H1 (cell line): ENCODE measurements around the gene AIG1. TPM values are rescaled to one million over a fixed set of nuclear protein-coding genes. Genes with fewer than 3 reads are reported as not detected.

Experiments used
- CTCF ChIA-PET: fragments of 300-600 bp; sonication (Branson Sonifier 250); formaldehyde crosslinking; loops from one replicate; lab custom pipeline; 2021; ENCODE audit not compliant: partially characterized antibody; lab: Charles Lee
- POLR2A ChIA-PET: fragments of 300-600 bp; sonication (Branson Sonifier 250); formaldehyde crosslinking; loops from one replicate; lab custom pipeline; 2021; ENCODE audit warnings: inconsistent platforms; ENCODE audit not compliant: partially characterized antibody; lab: Charles Lee
- DNase-seq, 2 experiments: peaks; one replicate each; pipeline versions ENCODE4 v3.0.0 to v3.0.0-alpha.2; 2010 to 2022; ENCODE audit warnings: low spot score in 2 of 2, low read depth in 1 of 2, mixed read lengths in 1 of 2
- FAIRE-seq: peaks from 2 replicates; lab custom pipeline; 2011; peaks lifted over from hg19 to GRCh38; lab: Jason Lieb, UNC
- H2AFZ ChIP-seq: 2 replicates; pipeline ENCODE4 v1.8.1; 2012; ENCODE audit warnings: low read length, inconsistent platforms
- H2AK5ac ChIP-seq: 2 replicates; pipeline ENCODE4 v1.6.1; 2013; ENCODE audit warnings: low read depth, low read length
- H2BK120ac ChIP-seq: replicated peaks from 2 replicates; pipeline ENCODE3; 2013; ENCODE audit warnings: low read depth, low read length, inconsistent platforms
- H2BK12ac ChIP-seq: 2 replicates; pipeline ENCODE4 v1.6.1; 2013; ENCODE audit warnings: low read depth, low read length
- H2BK15ac ChIP-seq: 2 replicates; pipeline ENCODE4 v1.6.1; 2013; ENCODE audit warnings: low read length
- H2BK20ac ChIP-seq: 2 replicates; pipeline ENCODE4 v1.6.1; 2013; ENCODE audit warnings: low read length
- H2BK5ac ChIP-seq: 2 replicates; pipeline ENCODE4 v1.6.1; 2013; ENCODE audit warnings: low read depth, low read length
- H3K14ac ChIP-seq: 2 replicates; pipeline ENCODE4 v1.6.1; 2013; ENCODE audit warnings: inconsistent platforms; ENCODE audit not compliant: insufficient read length
- H3K18ac ChIP-seq: 2 replicates; pipeline ENCODE4 v1.6.1; 2013; ENCODE audit warnings: low read length; ENCODE audit errors: extremely low read depth
- H3K23ac ChIP-seq: 2 replicates; pipeline ENCODE4 v1.6.1; 2013; ENCODE audit warnings: inconsistent platforms; ENCODE audit not compliant: insufficient read length
- H3K23me2 ChIP-seq: 2 replicates; pipeline ENCODE4 v1.6.1; 2013; ENCODE audit warnings: low read depth, low read length
- H3K27ac ChIP-seq: 2 replicates; pipeline ENCODE4 v1.6.1; 2011; ENCODE audit warnings: low read depth, low read length, inconsistent platforms
- H3K27me3 ChIP-seq, 4 experiments: replicated peaks in 1 of 4; 1 replicate in 1 of 4; 2 replicates in 3 of 4; pipeline versions ENCODE4 v1.6.1 to v1.8.1; 2011 to 2013; ENCODE audit warnings: low read length in 3 of 4, mild to moderate bottlenecking in 3 of 4, inconsistent platforms in 2 of 4, mixed read lengths in 2 of 4, moderate library complexity in 1 of 4; ENCODE audit not compliant: control insufficient read depth in 3 of 4, insufficient read depth in 3 of 4; ENCODE audit errors: extremely low read depth in 1 of 4
- H3K36me3 ChIP-seq, 4 experiments: 2 replicates each; pipeline versions ENCODE4 v1.6.1 to v1.8.1; 2011 to 2013; ENCODE audit warnings: mild to moderate bottlenecking in 4 of 4, low read length in 3 of 4, moderate library complexity in 2 of 4, control low read depth in 1 of 4, inconsistent platforms in 1 of 4; ENCODE audit not compliant: insufficient read depth in 4 of 4, control insufficient read depth in 2 of 4
- H3K4ac ChIP-seq: replicated peaks from 2 replicates; pipeline ENCODE3; 2013; ENCODE audit warnings: low read length, low read depth, mixed read lengths, inconsistent platforms; ENCODE audit not compliant: insufficient read length
- H3K4me1 ChIP-seq, 4 experiments: replicated peaks in 1 of 4; 1 replicate in 1 of 4; 2 replicates in 3 of 4; pipeline versions ENCODE4 v1.6.1 to v1.8.1; 2011 to 2013; ENCODE audit warnings: low read length in 3 of 4, inconsistent platforms in 2 of 4, mixed read lengths in 1 of 4; ENCODE audit not compliant: insufficient read depth in 4 of 4, control insufficient read depth in 3 of 4
- H3K4me2 ChIP-seq, 2 experiments: 2 replicates each; pipeline versions ENCODE4 v1.6.1 to v1.8.1; 2011 to 2013; ENCODE audit warnings: low read depth in 2 of 2, low read length in 2 of 2, control low read depth in 1 of 2, inconsistent platforms in 1 of 2, mild to moderate bottlenecking in 1 of 2; ENCODE audit not compliant: insufficient read depth in 1 of 2
- H3K4me3 ChIP-seq, 4 experiments: fragments of 200-600, 300-600 bp in 1 of 4; sonication (generic), shearing (Covaris generic), sonication (Bioruptor Twin) in 1 of 4; 2 replicates each; pipeline versions ENCODE4 v1.5.1 to v1.8.1; 2011 to 2016; ENCODE audit warnings: low read length in 4 of 4, low read depth in 3 of 4, control low read depth in 2 of 4, inconsistent platforms in 2 of 4, mild to moderate bottlenecking in 2 of 4, mixed read lengths in 1 of 4, moderate library complexity in 1 of 4; ENCODE audit not compliant: insufficient read depth in 2 of 4; ENCODE audit errors: extremely low read depth in 1 of 4
- H3K56ac ChIP-seq: replicated peaks from 2 replicates; pipeline ENCODE3; 2013; ENCODE audit warnings: low read depth, mild to moderate bottlenecking, mixed read lengths, low read length, inconsistent platforms; ENCODE audit not compliant: insufficient read length
- H3K79me1 ChIP-seq: 2 replicates; pipeline ENCODE4 v1.6.1; 2013; ENCODE audit warnings: low read depth, low read length, control low read depth
- H3K79me2 ChIP-seq, 2 experiments: 2 replicates each; pipeline versions ENCODE4 v1.6.1 to v1.8.1; 2012 to 2013; ENCODE audit warnings: low read length in 2 of 2, mild to moderate bottlenecking in 2 of 2, inconsistent platforms in 1 of 2; ENCODE audit not compliant: insufficient read depth in 2 of 2, control insufficient read depth in 1 of 2
- H3K9ac ChIP-seq, 4 experiments: replicated peaks in 1 of 4; 1 replicate in 1 of 4; 2 replicates in 3 of 4; pipeline versions ENCODE4 v1.6.1 to v1.8.1; 2011 to 2013; ENCODE audit warnings: low read depth in 3 of 4, low read length in 3 of 4, control low read depth in 2 of 4, mild to moderate bottlenecking in 2 of 4, moderate library complexity in 2 of 4, inconsistent platforms in 1 of 4; ENCODE audit errors: extremely low read depth in 1 of 4
- H3K9me3 ChIP-seq, 2 experiments: 2 replicates each; pipeline versions ENCODE4 v1.6.1 to v1.8.1; 2012 to 2013; ENCODE audit warnings: mild to moderate bottlenecking in 2 of 2, moderate library complexity in 2 of 2, control low read depth in 1 of 2, inconsistent platforms in 1 of 2, low read depth in 1 of 2, low read length in 1 of 2, mixed read lengths in 1 of 2; ENCODE audit not compliant: insufficient read depth in 2 of 2
- H4K20me1 ChIP-seq, 2 experiments: replicated peaks in 1 of 2; 2 replicates each; pipeline versions ENCODE3 to v1.8.1; 2011 to 2013; ENCODE audit warnings: inconsistent platforms in 2 of 2, low read length in 2 of 2, mild to moderate bottlenecking in 1 of 2; ENCODE audit not compliant: insufficient read depth in 2 of 2, control insufficient read depth in 1 of 2
- H4K5ac ChIP-seq: 2 replicates; pipeline ENCODE4 v1.6.1; 2013; ENCODE audit warnings: low read length, low read depth, mixed read lengths, inconsistent platforms; ENCODE audit not compliant: insufficient read length
- H4K8ac ChIP-seq: 2 replicates; pipeline ENCODE4 v1.8.0; 2013; ENCODE audit warnings: mild to moderate bottlenecking, moderate library complexity, low read length, inconsistent platforms; ENCODE audit not compliant: insufficient read depth; ENCODE audit errors: extremely low read depth
- H4K91ac ChIP-seq: replicated peaks from 2 replicates; pipeline ENCODE3; 2013; ENCODE audit warnings: low read length, mixed read lengths, inconsistent platforms; ENCODE audit not compliant: insufficient read length
- ATF2 ChIP-seq: IDR thresholded peaks from 2 replicates; pipeline ENCODE4 v1.6.1; 2012; ENCODE audit warnings: low read length, inconsistent platforms
- MAX ChIP-seq: IDR thresholded peaks from 2 replicates; pipeline ENCODE4 v1.6.1; 2012; ENCODE audit warnings: inconsistent platforms
- TAF7 ChIP-seq: optimal IDR thresholded peaks from 2 replicates; pipeline ENCODE3; 2011; ENCODE audit warnings: low read depth, mild to moderate bottlenecking, inconsistent platforms, low read length, moderate library complexity, borderline replicate concordance
- TBP ChIP-seq: IDR thresholded peaks from 2 replicates; pipeline ENCODE4 v1.6.1; 2011; ENCODE audit warnings: low read depth, low read length, improper control_type of control experiment
- WGBS, 2 experiments: shearing (Covaris generic) in 1 of 2; methylation state at CpG; one replicate each; pipeline versions ENCODE4 v1.1.6 to v1.1.7; 2013 to 2015; ENCODE audit warnings: low lambda C conversion rate in 2 of 2, mixed read lengths in 2 of 2, inconsistent platforms in 1 of 2, low coverage in 1 of 2, missing lambda C conversion rate in 1 of 2; ENCODE audit not compliant: insufficient replicate concordance in 2 of 2, insufficient coverage in 1 of 2, insufficient read length in 1 of 2; ENCODE audit errors: extremely low coverage in 1 of 2, missing lambda C conversion rate in 1 of 2; 5-methylcytosine and 5-hydroxymethylcytosine counted together
- polyA plus RNA-seq, 7 experiments: library from polyadenylated mRNA; depleted of rRNA in 3 of 7; stranded (reverse) in 5 of 7; unstranded in 2 of 7; fragments of >200 nt in 5 of 7; fragments of 200-250 nt in 2 of 7; gene quantifications; 1 replicate in 5 of 7; 2 replicates in 1 of 7; 4 replicates in 1 of 7; pipeline versions ENCODE4 v1.2.1 to v1.2.3, GENCODE V29; 2011 to 2013; ENCODE audit warnings: missing spikeins in 2 of 7, mixed read lengths in 2 of 7
- total RNA-seq: library from RNA; stranded (reverse); fragmentation: NEBNext Ultra II Directional; extraction: Animal tissue kit (Norgen Biotek cat#: 25700); gene quantifications from 2 replicates; pipeline ENCODE4 v1.2.1, GENCODE V29; 2021

Gene AIG1
- total and polyA plus RNA-seq, 2 of the 8 experiments (the other 6 are each of a cell fraction or from before 2014, with no cell fraction given), result 56.6 to 58.4 TPM

GRCh38 chr6:143369971-143370370 lies 309.3 kb downstream of the AIG1 start:
- Histone ChIP-seq H3K23ac (no peak overlapping the region), H3K9me3 (no peaks in the 10 kb centered on the region), H3K79me1 (no peaks in the 10 kb centered on the region), H3K27me3 (no peaks in the 10 kb centered on the region), H2AK5ac (no peak overlapping the region), H3K79me2 (no peaks in the 10 kb centered on the region), H4K5ac (no peak overlapping the region), H2BK15ac (no peak overlapping the region), H3K4ac (no peak overlapping the region), H3K23me2 (peaks cover 3% of the 10 kb centered on the region; the same call in 1 of the 2 replicates), H3K4me1 (no peaks in the 10 kb centered on the region), H2BK120ac (no peak overlapping the region), H4K8ac (no peak overlapping the region), H2BK5ac (no peak overlapping the region), H4K20me1 (no peaks in the 10 kb centered on the region), H2BK20ac (no peak overlapping the region), H4K91ac (no peak overlapping the region), H3K56ac (no peak overlapping the region), H3K4me3 (no peak overlapping the region), H3K4me2 (no peak overlapping the region), H3K9ac (no peak overlapping the region), H2AFZ (no peak overlapping the region), H2BK12ac (no peak overlapping the region), H3K36me3 (no peaks in the 10 kb centered on the region), H3K14ac (no peak overlapping the region), H3K18ac (no peak overlapping the region), H3K27ac (no peak overlapping the region)
- WGBS, 2 experiments, result 59% methylated on average over 3 of the region's 3 CpGs; no CpG with 5 or more reads in 1 of the 2 experiments
- TF ChIP-seq MAX (no peak), TBP (no peak), TAF7 (no peak), ATF2 (no peak)
- FAIRE-seq (no peak), DNase-seq (no peak)
- POLR2A ChIA-PET, result no interaction called here
- CTCF ChIA-PET, result interaction anchor here (1.1 to 1.3 kb wide), 2 partner anchors 32 to 43 kb away, joined by 3 to 4 read pairs; no protein-coding TSS in a partner anchor
